Keratinocyte (primary cell): ENCODE measurements around the gene COL25A1. TPM values are rescaled to one million over a fixed set of nuclear protein-coding genes. Genes with fewer than 3 reads are reported as not detected.

ENCODE experiments used
- DNase-seq: peaks from one replicate; pipeline ENCODE4 v3.0.0-alpha.2; 2011; ENCODE audit warnings: low read depth, missing footprints, low spot score
- FAIRE-seq: peaks from 2 replicates; lab custom pipeline; 2011; peaks lifted over from hg19 to GRCh38; lab: Jason Lieb, UNC
- H2AFZ ChIP-seq: 2 replicates; pipeline ENCODE4 v1.6.0; 2012; ENCODE audit warnings: low read length, control low read depth, inconsistent platforms; ENCODE audit not compliant: control insufficient read depth
- H3K27ac ChIP-seq: 2 replicates; pipeline ENCODE4 v1.5.1; 2011; ENCODE audit warnings: low read length; ENCODE audit not compliant: control insufficient read depth, insufficient read depth
- H3K27me3 ChIP-seq: 3 replicates; pipeline ENCODE4 v1.6.0; 2011; ENCODE audit warnings: low read length; ENCODE audit not compliant: control insufficient read depth, insufficient read depth; ENCODE audit errors: extremely low read depth
- H3K36me3 ChIP-seq, 2 experiments: 2 replicates in 1 of 2; 3 replicates in 1 of 2; pipeline ENCODE4 v1.5.1; 2011; ENCODE audit warnings: low read length in 2 of 2, mild to moderate bottlenecking in 1 of 2; ENCODE audit not compliant: control insufficient read depth in 2 of 2, insufficient read depth in 2 of 2; ENCODE audit errors: extremely low read depth in 1 of 2
- H3K4me1 ChIP-seq: 3 replicates; pipeline ENCODE4 v1.5.1; 2011; ENCODE audit warnings: low read length; ENCODE audit not compliant: control insufficient read depth, insufficient read depth; ENCODE audit errors: extremely low read depth
- H3K4me2 ChIP-seq: 3 replicates; pipeline ENCODE4 v1.6.0; 2011; ENCODE audit warnings: low read depth, low read length; ENCODE audit not compliant: control insufficient read depth, insufficient read depth; ENCODE audit errors: extremely low read depth
- H3K4me3 ChIP-seq, 3 experiments: fragments of 200-600 bp in 1 of 3; sonication (generic) in 1 of 3; 2 replicates in 2 of 3; 3 replicates in 1 of 3; pipeline ENCODE4 v1.5.1; 2011 to 2016; ENCODE audit warnings: low read length in 3 of 3, mild to moderate bottlenecking in 3 of 3, control low read depth in 2 of 3, inconsistent platforms in 1 of 3, low read depth in 1 of 3, mixed read lengths in 1 of 3, mixed run types in 1 of 3, moderate library complexity in 1 of 3; ENCODE audit not compliant: control insufficient read depth in 2 of 3, insufficient read depth in 2 of 3; ENCODE audit errors: extremely low read depth in 1 of 3
- H3K79me2 ChIP-seq: 2 replicates; pipeline ENCODE4 v1.6.0; 2012; ENCODE audit warnings: low read length; ENCODE audit not compliant: control insufficient read depth, insufficient read depth
- H3K9ac ChIP-seq: 3 replicates; pipeline ENCODE4 v1.6.0; 2011; ENCODE audit warnings: low read length; ENCODE audit not compliant: control insufficient read depth, insufficient read depth; ENCODE audit errors: extremely low read depth
- H3K9me1 ChIP-seq: 3 replicates; pipeline ENCODE4 v1.6.0; 2011; ENCODE audit warnings: low read length; ENCODE audit not compliant: control insufficient read depth, insufficient read depth; ENCODE audit errors: extremely low read depth
- H3K9me3 ChIP-seq: 2 replicates; pipeline ENCODE4 v1.5.1; 2012; ENCODE audit warnings: low read depth, low read length; ENCODE audit not compliant: control insufficient read depth
- H4K20me1 ChIP-seq: 3 replicates; pipeline ENCODE4 v1.6.0; 2011; ENCODE audit warnings: low read length; ENCODE audit not compliant: control insufficient read depth, insufficient read depth; ENCODE audit errors: extremely low read depth
- CTCF ChIP-seq, 3 experiments: IDR thresholded peaks in 1 of 3; conservative IDR thresholded peaks in 1 of 3; optimal IDR thresholded peaks in 1 of 3; 2 replicates in 2 of 3; 3 replicates in 1 of 3; pipeline versions ENCODE3 to v1.5.1; 2011; ENCODE audit warnings: low read length in 3 of 3, mild to moderate bottlenecking in 3 of 3, moderate library complexity in 2 of 3, control low read depth in 1 of 3, inconsistent platforms in 1 of 3; ENCODE audit not compliant: insufficient read depth in 2 of 3; ENCODE audit errors: extremely low read depth in 1 of 3
- EZH2 ChIP-seq: IDR thresholded peaks from one replicate; pipeline ENCODE4 v1.6.1; 2012; ENCODE audit warnings: inconsistent platforms, mild to moderate bottlenecking, low read length, moderate library complexity
- dilution Hi-C: fragments of 300-500 bp; cut with MboI; formaldehyde crosslinking; loops from one replicate; pipeline ENCODE4 v1.7.0; 2020; ENCODE audit warnings: low sequenced_read_pairs; ENCODE audit not compliant: extremely low pct_ligation_motif_present
- polyA plus RNA-seq, 5 experiments: library from polyadenylated mRNA; depleted of rRNA in 3 of 5; stranded (reverse) in 3 of 5; stranded (forward) in 1 of 5; unstranded in 1 of 5; fragments of >200 nt; gene quantifications; 1 replicate in 1 of 5; 2 replicates in 3 of 5; 3 replicates in 1 of 5; pipeline versions ENCODE4 v1.2.1 to v1.2.3, GENCODE V29; 2011 to 2012; ENCODE audit warnings: missing spikeins in 2 of 5, low read depth in 1 of 5, low replicate concordance in 1 of 5

COL25A1 gene
- polyA plus RNA-seq, 1 donor (not counting 4 experiments of a cell fraction or from before 2014, with no cell fraction given): not detected

- no peak overlapping the region for H3K4me3 ChIP-seq
- H3K27me3 ChIP-seq: no peaks in the 10 kb centered on the region
- H3K36me3 ChIP-seq: no peaks in the 10 kb centered on the region
- H3K4me2 ChIP-seq: no peak overlapping the region
- no peak for FAIRE-seq
- H2AFZ ChIP-seq: no peak overlapping the region
- H3K9ac ChIP-seq: no peak overlapping the region
- H3K9me1 ChIP-seq: no peaks in the 10 kb centered on the region
- H3K9me3 ChIP-seq: no peaks in the 10 kb centered on the region
- no peak for DNase-seq
- no peaks in the 10 kb centered on the region for H3K4me1 ChIP-seq
- dilution Hi-C loops: no loop called here
- TF ChIP-seq CTCF (optimal IDR thresholded peaks at IDR 0.05 in 1 of 3, IDR thresholded peaks at IDR 0.05 in 1 of 3, conservative IDR thresholded peaks at IDR 0.05 in 1 of 3; ENCODE audit: extremely low read depth in 1 of 3, insufficient read depth in 2 of 3, low read length in 3 of 3) (no peak), EZH2 (no peak)
- no peaks in the 10 kb centered on the region for H4K20me1 ChIP-seq
- no peaks in the 10 kb centered on the region for H3K79me2 ChIP-seq
- H3K27ac ChIP-seq: no peak overlapping the region
Measured at GRCh38 chr4:109171070-109171469, 131.4 kb downstream of the COL25A1 start.

GRCh38 chr4:109169170-109169569 lies 133.3 kb downstream of the COL25A1 start:
- Histone ChIP-seq H3K79me2 (no peaks in the 10 kb centered on the region), H3K27ac (no peak overlapping the region), H3K9me3 (no peaks in the 10 kb centered on the region), H4K20me1 (no peaks in the 10 kb centered on the region), H3K4me2 (no peak overlapping the region), H2AFZ (no peak overlapping the region), H3K36me3 (no peaks in the 10 kb centered on the region), H3K4me1 (no peaks in the 10 kb centered on the region), H3K9ac (no peak overlapping the region), H3K4me3 (no peak overlapping the region), H3K9me1 (no peaks in the 10 kb centered on the region), H3K27me3 (no peaks in the 10 kb centered on the region)
- FAIRE-seq (no peak), DNase-seq (no peak)
- dilution Hi-C loops: no loop called here
- no peak for TF ChIP-seq EZH2
- no peak for TF ChIP-seq CTCF (optimal IDR thresholded peaks at IDR 0.05 in 1 of 3, IDR thresholded peaks at IDR 0.05 in 1 of 3, conservative IDR thresholded peaks at IDR 0.05 in 1 of 3; ENCODE audit: extremely low read depth in 1 of 3, insufficient read depth in 2 of 3, low read length in 3 of 3)
